ENCODE data around the gene RPL39.
"Not testable (repeated sequence)": the region's sequence is repeated elsewhere in the genome, so short reads cannot be mapped to it uniquely, and the experiment has no call there.

Gene RPL39

GRCh38 chrX:119755981-119756533 is 35.4 kb downstream of the RPL39 start:
- DNase-seq (ENCODE audit: low read depth), result no peak
- no peak overlapping the region for H3K4me3 ChIP-seq (ENCODE audit: control insufficient read depth, low read depth, low read length)
- no peak for TF ChIP-seq CTCF (IDR thresholded peaks at IDR 0.05; ENCODE audit: control insufficient read depth, insufficient read depth, low read depth, low read length, missing control alignments)

GRCh38 chrX:119753639-119754257 is 37.7 kb downstream of the RPL39 start:
- no peak overlapping the region for H3K4me3 ChIP-seq (ENCODE audit: control insufficient read depth, low read depth, low read length)
- TF ChIP-seq CTCF (IDR thresholded peaks at IDR 0.05; ENCODE audit: control insufficient read depth, insufficient read depth, low read depth, low read length, missing control alignments), result peak; percentile 44
- no peak for DNase-seq (ENCODE audit: low read depth)

GRCh38 chrX:119753001-119753400 is 38.4 kb downstream of the RPL39 start:
- no peak for DNase-seq (ENCODE audit: low read depth)
- TF ChIP-seq CTCF (IDR thresholded peaks at IDR 0.05; ENCODE audit: control insufficient read depth, insufficient read depth, low read depth, low read length, missing control alignments), result no peak
- no peak overlapping the region for H3K4me3 ChIP-seq (ENCODE audit: control insufficient read depth, low read depth, low read length)

- DNase-seq (ENCODE audit: low read depth); H3K4me3 ChIP-seq (ENCODE audit: control insufficient read depth, low read depth, low read length): not testable (repeated sequence)
These were observed 40.7 kb downstream of the RPL39 start for GRCh38 chrX:119750751-119751150.

- not testable (repeated sequence) for H3K4me3 ChIP-seq (ENCODE audit: control insufficient read depth, low read depth, low read length); DNase-seq (ENCODE audit: low read depth)
These were observed 41.3 kb downstream of the RPL39 start for GRCh38 chrX:119750131-119750530.

- DNase-seq (ENCODE audit: low read depth), result no peak
- TF ChIP-seq CTCF (IDR thresholded peaks at IDR 0.05; ENCODE audit: control insufficient read depth, insufficient read depth, low read depth, low read length, missing control alignments), result no peak
- no peak overlapping the region for H3K4me3 ChIP-seq (ENCODE audit: control insufficient read depth, low read depth, low read length)
These were observed 46.1 kb downstream of the RPL39 start for GRCh38 chrX:119745283-119745848.

- DNase-seq (ENCODE audit: low read depth), result no peak
- H3K4me3 ChIP-seq (ENCODE audit: control insufficient read depth, low read depth, low read length), result no peak overlapping the region
- TF ChIP-seq CTCF (IDR thresholded peaks at IDR 0.05; ENCODE audit: control insufficient read depth, insufficient read depth, low read depth, low read length, missing control alignments), result no peak
These were observed 52.7 kb downstream of the RPL39 start for GRCh38 chrX:119738742-119739141.
